T47D (cell line): ENCODE measurements around the gene KRT35.

Experiments used
- DNase-seq, 2 experiments: peaks; one replicate each; pipeline versions ENCODE4 v3.0.0 to v3.0.0-alpha.2; 2011 to 2012; ENCODE audit warnings: low read depth in 1 of 2, low spot score in 1 of 2
- JUND ChIP-seq: IDR thresholded peaks from 2 replicates; pipeline ENCODE4 v1.6.1; 2012; ENCODE audit warnings: low read depth
- in situ Hi-C: cut with HindIII; loops from 2 replicates; pipeline ENCODE4 v1.10.0; 2016; ENCODE audit warnings: low sequenced_read_pairs, low pct_unique_long_range_greater_than_20kb

KRT35 gene

DNA sequence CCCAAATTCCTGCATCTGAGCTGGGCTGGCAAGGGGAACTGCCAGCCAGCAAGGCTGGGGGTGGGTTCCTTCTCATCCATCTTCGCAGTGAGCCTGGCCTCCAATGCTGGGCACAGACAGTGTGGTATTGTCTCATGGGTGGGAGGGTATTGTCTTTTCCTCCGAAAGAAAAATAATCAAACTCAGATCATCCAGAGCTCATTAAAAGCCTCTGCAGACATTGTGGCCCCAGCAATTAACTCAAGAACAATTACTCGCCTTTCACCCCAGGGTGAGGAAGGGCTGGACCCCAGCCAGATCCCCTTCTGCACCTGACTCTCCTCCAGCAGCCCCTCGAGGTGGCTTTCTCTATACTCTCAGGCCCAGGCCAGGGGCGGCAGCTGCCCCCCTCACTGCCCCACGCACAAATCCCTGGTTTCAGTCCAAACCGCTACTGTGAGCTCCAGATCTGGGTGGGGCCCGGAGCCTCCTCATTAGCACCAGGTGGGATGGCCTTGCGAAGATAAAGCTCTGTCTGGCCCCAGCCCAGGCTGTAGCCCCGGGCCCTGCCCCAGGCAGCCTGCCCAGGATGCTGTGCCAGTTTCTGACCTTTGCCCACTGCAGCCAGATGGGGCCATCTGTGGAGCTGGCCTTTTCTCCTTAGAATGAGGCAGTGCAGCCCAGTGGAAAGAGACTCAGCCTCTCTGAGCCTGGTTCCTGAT is 40.0 kb upstream of the KRT35 start:
- DNase-seq: no peak
- TF ChIP-seq JUND: no peak
- in situ Hi-C loops: no loop called here

DNA sequence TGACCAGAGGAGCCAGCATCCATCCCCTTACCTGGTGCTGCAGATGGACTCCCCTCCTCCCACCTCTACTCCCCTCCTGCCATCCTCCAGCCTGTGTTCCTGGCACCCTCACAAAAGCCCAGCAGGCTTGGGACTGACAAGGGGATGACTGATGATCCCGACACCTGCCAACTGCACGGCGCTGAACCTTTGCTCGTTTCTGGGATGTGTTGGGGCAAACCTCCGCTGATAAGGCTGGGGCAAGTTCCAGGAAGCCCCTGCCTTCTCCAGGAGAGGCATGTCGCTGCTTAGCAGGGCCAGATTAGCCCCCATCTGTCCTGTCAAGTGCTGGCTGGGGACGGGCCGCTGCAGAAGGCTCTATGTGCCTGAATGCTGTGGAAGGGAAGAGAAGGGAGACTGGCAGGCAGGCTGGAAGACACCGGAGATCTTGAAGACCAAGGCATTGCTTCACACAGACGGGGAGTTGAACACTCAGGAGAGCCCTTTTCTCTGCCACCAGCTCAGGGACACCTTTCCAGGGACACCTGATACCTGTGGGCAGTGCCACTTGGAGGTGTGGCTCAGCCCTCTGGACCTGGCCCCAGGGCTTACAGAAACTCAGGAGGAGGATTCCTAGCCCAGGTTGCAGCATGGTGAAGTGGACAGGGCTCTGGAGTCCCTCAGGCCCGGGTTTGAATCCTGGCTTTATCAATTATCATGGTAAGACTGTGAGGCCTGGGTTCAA is 38.7 kb upstream of the KRT35 start:
- DNase-seq: peak in 1 of 2 experiments; percentile 92
- in situ Hi-C loops: no loop called here
- 0 out of 2 replicates have a peak, but pooled peaks have one; percentile 62 for TF ChIP-seq JUND

DNA sequence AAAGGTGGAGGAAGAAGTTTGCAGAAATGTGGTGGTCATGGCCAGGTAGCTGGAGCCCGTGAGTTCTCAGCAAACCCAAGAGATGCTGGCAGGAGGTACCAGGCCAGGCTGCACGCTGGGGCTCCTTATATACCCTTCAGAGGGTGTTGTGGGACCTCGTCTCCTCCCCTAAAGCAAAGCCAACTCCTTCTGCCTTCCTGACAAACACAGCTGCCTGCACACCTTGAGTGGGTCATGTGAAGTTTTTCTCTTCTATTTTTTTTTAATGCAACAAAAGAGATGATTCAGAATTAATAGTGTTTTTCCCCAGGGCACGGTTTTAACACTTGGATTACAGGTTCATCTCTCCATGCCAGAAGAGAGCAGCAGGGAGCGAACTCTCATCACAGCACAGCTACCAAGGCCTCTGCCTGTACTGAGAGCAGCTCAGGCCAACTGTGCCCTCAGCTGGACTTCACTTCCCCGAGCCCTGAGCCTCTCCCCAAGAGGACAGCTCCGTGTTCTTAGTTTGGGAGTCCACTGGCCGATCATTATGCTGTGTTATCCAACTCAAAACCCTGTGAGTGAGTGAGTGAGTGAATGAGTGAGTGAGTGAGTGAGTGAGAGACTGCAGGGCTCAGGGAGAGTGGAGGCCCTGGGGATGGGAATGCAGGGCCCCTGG is 38.0 kb upstream of the KRT35 start, which contains the start of gene KRT15:
Gene KRT15, minus strand, starts transcription at position 102 of the 661 bp plus-strand sequence. Its CDS starts 63 bp downstream, at position 39.
- peak in 1 of 2 experiments; percentile 83 for DNase-seq
- TF ChIP-seq JUND: peak; percentile 25; the same call in 1 of the 2 replicates
- in situ Hi-C loops: no loop called here

- in situ Hi-C loops: no loop called here
- no peak for TF ChIP-seq JUND
- peak in 1 of 2 experiments; percentile 51 for DNase-seq
Observed at GRCh38 chr17:41518031-41518430, 37.1 kb upstream of the KRT35 start.

- no peak for TF ChIP-seq JUND
- DNase-seq: no peak
- in situ Hi-C loops: no loop called here
Observed at GRCh38 chr17:41516830-41517283, 35.9 kb upstream of the KRT35 start.

DNA sequence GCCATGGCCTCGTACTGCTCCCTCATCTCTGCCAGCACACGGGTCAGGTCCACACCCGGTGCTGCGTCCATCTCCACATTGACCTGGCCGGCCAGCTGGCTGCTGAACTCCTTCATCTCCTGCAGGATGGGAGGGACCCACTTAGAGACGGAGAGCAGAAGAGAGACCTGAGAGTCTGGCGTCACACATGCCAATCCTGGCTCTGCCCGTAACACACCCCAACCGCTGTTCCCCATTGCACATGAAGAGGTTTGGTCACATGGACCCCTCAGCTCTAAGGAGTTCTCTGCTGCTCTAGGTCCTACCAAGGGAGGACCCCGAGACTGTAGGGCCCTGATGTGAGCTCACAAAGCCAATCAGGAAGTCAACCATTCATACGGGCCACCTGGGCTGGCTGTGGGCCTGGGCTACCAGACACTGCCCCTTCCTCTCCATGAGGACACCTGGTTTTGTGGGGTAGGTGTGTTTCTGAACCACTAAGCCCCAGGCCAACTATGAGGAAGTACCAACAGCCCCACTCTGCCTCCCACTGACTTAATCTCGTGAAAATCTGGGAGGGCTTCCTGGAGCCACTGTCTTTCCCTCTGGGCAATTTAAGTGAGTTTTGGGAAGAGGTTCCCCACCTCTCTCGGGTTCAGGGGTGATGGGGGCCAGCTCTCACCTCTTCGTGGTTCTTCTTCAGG is 35.3 kb upstream of the KRT35 start:
- in situ Hi-C loops: no loop called here
- TF ChIP-seq JUND: no peak
- DNase-seq: no peak

GRCh38 chr17:41513168-41513547 is 32.2 kb upstream of the KRT35 start:
- TF ChIP-seq JUND: no peak
- in situ Hi-C loops: no loop called here
- DNase-seq: peak in 1 of 2 experiments; percentile 50

DNA sequence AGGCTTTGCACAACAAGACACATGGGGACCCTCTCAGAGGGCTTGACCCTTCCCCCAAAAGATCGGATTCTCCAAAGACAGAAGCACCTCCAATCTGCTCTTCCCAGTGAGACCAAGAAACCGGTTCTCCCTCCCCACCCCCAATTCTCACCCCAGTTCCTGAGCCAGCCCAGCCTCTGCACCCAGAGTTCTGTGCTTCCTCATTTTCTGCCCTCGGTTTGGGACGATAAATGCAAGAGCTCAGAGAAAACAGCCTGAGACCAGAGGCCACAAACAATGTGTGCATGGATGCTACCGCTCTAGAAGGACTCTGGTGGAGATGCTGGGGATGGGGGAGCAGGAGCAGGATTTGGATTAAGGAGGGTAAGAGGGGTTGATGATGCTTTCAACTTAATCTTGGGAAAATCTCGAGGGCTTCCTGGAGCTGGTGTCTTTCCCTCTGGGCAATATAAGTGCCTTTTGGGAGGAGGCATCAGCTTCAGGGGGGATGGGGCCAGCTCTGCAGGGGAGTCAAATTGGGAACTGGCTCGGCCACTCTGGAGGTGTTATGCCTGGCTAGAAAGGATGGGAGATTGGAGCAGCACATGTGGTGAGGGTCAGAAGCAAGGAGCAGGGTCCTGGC is 31.7 kb upstream of the KRT35 start:
- peak in 1 of 2 experiments; percentile 52 for DNase-seq
- TF ChIP-seq JUND: no peak
- in situ Hi-C loops: no loop called here

DNA sequence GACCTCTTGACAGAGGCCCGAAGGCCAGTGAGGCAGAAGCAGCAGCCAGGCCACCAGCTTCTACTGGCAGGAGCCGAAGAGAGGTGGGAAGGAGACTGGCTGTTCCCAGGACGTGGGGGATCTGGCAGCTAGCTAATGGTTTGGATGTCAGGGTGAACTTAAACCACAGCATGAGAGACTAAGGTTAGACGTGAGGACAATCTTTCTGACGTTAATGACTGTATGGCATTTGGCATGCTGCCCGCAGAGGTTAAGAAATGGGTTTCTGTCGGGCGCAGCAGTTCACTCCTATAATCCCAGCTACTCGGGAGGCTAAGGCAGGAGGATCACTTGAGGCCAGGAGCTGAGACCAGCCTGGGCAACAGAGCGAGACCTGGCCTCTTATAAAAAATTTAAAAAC is 30.8 kb upstream of the KRT35 start:
- peak in 1 of 2 experiments; percentile 84 for DNase-seq
- in situ Hi-C loops: no loop called here
- no peak for TF ChIP-seq JUND

GRCh38 chr17:41511116-41511515 is 30.2 kb upstream of the KRT35 start:
- no peak for TF ChIP-seq JUND
- DNase-seq: peak in 1 of 2 experiments; percentile 84
- in situ Hi-C loops: no loop called here

GRCh38 chr17:41510251-41511065 is 29.5 kb upstream of the KRT35 start:
- in situ Hi-C loops: no loop called here
- no peak for TF ChIP-seq JUND
- peak in 1 of 2 experiments; percentile 82 for DNase-seq
